A549 (cell line): ENCODE results near the gene KSR2. TPM values are rescaled to one million over a fixed set of nuclear protein-coding genes. Genes with fewer than 3 reads are reported as not detected.
A peak's percentile ranks its signal among the peaks of the same experiment; 100 is the strongest.

Experiments used
- ATAC-seq, 2 experiments: fragments of 200-7000 bp in 1 of 2; fragments of >200 bp in 1 of 2; cut with Nextera tagmentation in 1 of 2; cut with Tn5 transposase in 1 of 2; 3 replicates each; pipeline versions ENCODE4 v1.8.0 to v1.9.1; 2018 to 2020; ENCODE audit warnings: mild to moderate bottlenecking in 1 of 2, moderate library complexity in 1 of 2
- CTCF ChIA-PET: fragments of 300-600 bp; sonication (Branson Sonifier 250); formaldehyde crosslinking; extraction: SDS; loops from one replicate; lab custom pipeline; 2021; ENCODE audit warnings: antibody characterized with exemption, inconsistent platforms; lab: Yijun Ruan, JAX
- POLR2A ChIA-PET: fragments of 350-600 bp; formaldehyde crosslinking; extraction: SDS; loops from one replicate; lab custom pipeline; 2021; ENCODE audit warnings: antibody characterized with exemption, inconsistent platforms; lab: Yijun Ruan, JAX
- DNase-seq, 2 experiments: peaks; one replicate each; pipeline versions ENCODE4 v3.0.0 to v3.0.0-alpha.2; 2011 to 2016; ENCODE audit warnings: low read depth in 1 of 2, low spot score in 1 of 2
- FAIRE-seq: peaks from 2 replicates; lab custom pipeline; 2011; peaks lifted over from hg19 to GRCh38; lab: Jason Lieb, UNC
- H3K27ac ChIP-seq, 2 experiments: fragments of >200 bp; sonication (Bioruptor Twin); formaldehyde crosslinking; 3 replicates each; pipeline ENCODE4 v1.5.1; 2016 to 2017
- H3K4me1 ChIP-seq: fragments of >200 bp; sonication (Bioruptor Twin); formaldehyde crosslinking; 3 replicates; pipeline ENCODE4 v1.6.1; 2016
- H3K4me2 ChIP-seq: fragments of >200 bp; sonication (Bioruptor Twin); formaldehyde crosslinking; 3 replicates; pipeline ENCODE4 v1.6.1; 2016
- H3K4me3 ChIP-seq: fragments of >200 bp; sonication (Bioruptor Twin); formaldehyde crosslinking; 3 replicates; pipeline ENCODE4 v1.5.1; 2016
- H3K9me3 ChIP-seq: fragments of >200 bp; sonication (Bioruptor Twin); formaldehyde crosslinking; 3 replicates; pipeline ENCODE4 v1.6.1; 2016
- ATOH8 ChIP-seq: fragments of 250-450 bp; sonication (Bioruptor Pico); IDR thresholded peaks from 2 replicates; pipeline ENCODE4 v1.5.0; 2020; ENCODE audit warnings: low read depth, mild to moderate bottlenecking, moderate library complexity
- BCL3 ChIP-seq: fragments of >200 bp; sonication (Bioruptor Twin); formaldehyde crosslinking; IDR thresholded peaks from 3 replicates; pipeline ENCODE4 v1.6.1; 2016
- CBX2 ChIP-seq: fragments of 200-600 bp; sonication (generic); IDR thresholded peaks from 2 replicates; pipeline ENCODE4 v1.6.1; 2016; ENCODE audit warnings: low read depth, mild to moderate bottlenecking, borderline replicate concordance
- CHD2 ChIP-seq: fragments of 150-350 bp; IDR thresholded peaks from 2 replicates; pipeline ENCODE4 v1.6.1; 2014; ENCODE audit warnings: low read length; ENCODE audit not compliant: partially characterized antibody
- CHD4 ChIP-seq: fragments of 200-600 bp; sonication (generic); IDR thresholded peaks from 2 replicates; pipeline ENCODE4 v1.6.1; 2016; ENCODE audit warnings: antibody characterized with exemption, mild to moderate bottlenecking, borderline replicate concordance
- CTCF ChIP-seq: fragments of >200 bp; sonication (Bioruptor Twin); formaldehyde crosslinking; IDR thresholded peaks from 3 replicates; pipeline ENCODE4 v1.5.1; 2016
- E2F6 ChIP-seq: IDR thresholded peaks from 2 replicates; pipeline ENCODE4 v1.6.1; 2012; ENCODE audit warnings: low read depth, borderline replicate concordance
- EHF ChIP-seq: fragments of 250-450 bp; sonication (Bioruptor Pico); IDR thresholded peaks from 2 replicates; pipeline ENCODE4 v1.5.0; 2020; ENCODE audit warnings: mild to moderate bottlenecking
- ELK1 ChIP-seq: fragments of 150-350 bp; IDR thresholded peaks from 2 replicates; pipeline ENCODE4 v1.6.1; 2014; ENCODE audit warnings: low read depth, mild to moderate bottlenecking, low read length
- ESRRA ChIP-seq: fragments of 150-350 bp; IDR thresholded peaks from 2 replicates; pipeline ENCODE4 v1.6.1; 2014; ENCODE audit warnings: mild to moderate bottlenecking, low read length, borderline replicate concordance
- HDAC2 ChIP-seq: fragments of 200-600 bp; sonication (generic); IDR thresholded peaks from 2 replicates; pipeline ENCODE4 v1.6.1; 2016
- HEYL ChIP-seq: fragments of 250-450 bp; sonication (Bioruptor Pico); IDR thresholded peaks from 2 replicates; pipeline ENCODE4 v1.8.0; 2021; ENCODE audit warnings: mild to moderate bottlenecking, moderate library complexity
- HMGXB4 ChIP-seq: fragments of 250-450 bp; sonication (Bioruptor Pico); IDR thresholded peaks from 2 replicates; pipeline ENCODE4 v1.5.0; 2021; ENCODE audit warnings: mild to moderate bottlenecking, moderate library complexity, borderline replicate concordance
- HOXB13 ChIP-seq: fragments of 250-450 bp; sonication (Bioruptor Pico); IDR thresholded peaks from 2 replicates; pipeline ENCODE4 v1.5.0; 2020; ENCODE audit warnings: low read depth, mild to moderate bottlenecking, moderate library complexity
- JUN ChIP-seq, 2 experiments: fragments of >200 bp; sonication (Bioruptor Twin); formaldehyde crosslinking; IDR thresholded peaks; 2 replicates in 1 of 2; 3 replicates in 1 of 2; pipeline ENCODE4 v1.6.1; 2016 to 2017
- MAX ChIP-seq: IDR thresholded peaks from 2 replicates; pipeline ENCODE4 v1.6.1; 2012
- NFE2L2 ChIP-seq: fragments of 150-350 bp; conservative IDR thresholded peaks from 2 replicates; pipeline ENCODE4 v1.6.1; 2014; ENCODE audit warnings: low read length
- NR3C1 ChIP-seq: fragments of >200 bp; sonication (Bioruptor Twin); formaldehyde crosslinking; IDR thresholded peaks from 3 replicates; pipeline ENCODE4 v1.6.1; 2017
- PBX3 ChIP-seq: IDR thresholded peaks from 2 replicates; pipeline ENCODE4 v1.6.1; 2012
- RCOR1 ChIP-seq: fragments of 150-350 bp; IDR thresholded peaks from 2 replicates; pipeline ENCODE4 v1.6.1; 2014; ENCODE audit warnings: antibody characterized with exemption, low read length, low read depth
- TFCP2L1 ChIP-seq: fragments of 250-450 bp; sonication (Bioruptor Pico); IDR thresholded peaks from 2 replicates; pipeline ENCODE4 v1.5.0; 2021; ENCODE audit warnings: mild to moderate bottlenecking
- TP53 ChIP-seq: fragments of 250-450 bp; sonication (Bioruptor Pico); IDR thresholded peaks from 2 replicates; pipeline ENCODE4 v1.5.0; 2021; ENCODE audit warnings: mild to moderate bottlenecking, moderate library complexity
- USF2 ChIP-seq: fragments of 450-650 bp; IDR thresholded peaks from 2 replicates; pipeline ENCODE4 v1.6.1; 2014; ENCODE audit warnings: antibody characterized with exemption
- ZFP36 ChIP-seq: fragments of 450-650 bp; IDR thresholded peaks from 2 replicates; pipeline ENCODE4 v1.6.1; 2014; ENCODE audit warnings: borderline replicate concordance; ENCODE audit not compliant: partially characterized antibody
- ZNF302 ChIP-seq: fragments of 250-450 bp; sonication (Bioruptor Pico); IDR thresholded peaks from 2 replicates; pipeline ENCODE4 v1.9.0; 2021; ENCODE audit warnings: inconsistent platforms, mild to moderate bottlenecking, moderate library complexity
- WGBS: methylation state at CpG from one replicate; pipeline ENCODE4 v1.1.6; 2017; ENCODE audit errors: missing lambda C conversion rate; 5-methylcytosine and 5-hydroxymethylcytosine counted together
- polyA plus RNA-seq, 4 experiments: library from polyadenylated mRNA; depleted of rRNA in 3 of 4; stranded (reverse); fragments of >200 nt; fragmentation: RNase III in 1 of 4; extraction: RNeasy Plus Mini Kit Qiagen cat#74134 plus additional on column Dnase treatment in 1 of 4; gene quantifications; 2 replicates in 3 of 4; 3 replicates in 1 of 4; pipeline ENCODE4 v1.2.3, GENCODE V29; 2011 to 2017

The KSR2 gene
- polyA plus RNA-seq, 2 of the 4 experiments (the other 2 are of a cell fraction): 0.37 to 1.2 TPM

GRCh38 chr12:117489671-117490070 is 479.1 kb downstream of the KSR2 start:
- no peaks in the 10 kb centered on the region for H3K9me3 ChIP-seq
- POLR2A ChIA-PET: no interaction called here
- ATAC-seq (no peak), DNase-seq (no peak), FAIRE-seq (no peak)
- CTCF ChIA-PET: interaction anchor here (1.0 to 2.5 kb wide), 3 partner anchors 11 to 123 kb away, joined by 3 to 7 read pairs (median 6); no protein-coding TSS in a partner anchor
- H3K4me1 ChIP-seq: peaks cover 44% of the 10 kb centered on the region
- H3K4me3 ChIP-seq: no peak overlapping the region
- WGBS: 91% methylated on average over 3 of the region's 3 CpGs
- no peak overlapping the region for H3K4me2 ChIP-seq
- no peak for TF ChIP-seq HDAC2
- peak overlapping the region; percentile 34 to 88 for H3K27ac ChIP-seq

GRCh38 chr12:117486840-117487659 is 481.7 kb downstream of the KSR2 start:
- Histone ChIP-seq H3K27ac (peak overlapping the region; percentile 83 to 88), H3K4me1 (peaks cover 48% of the 10 kb centered on the region), H3K4me3 (no peak overlapping the region), H3K4me2 (peak overlapping the region; percentile 60), H3K9me3 (peaks cover 4% of the 10 kb centered on the region; the same call in 1 of the 3 replicates)
- FAIRE-seq (peak; percentile 74), DNase-seq (peak; percentile 96 to 98), ATAC-seq (peak; percentile 92 to 94)
- POLR2A ChIA-PET: no interaction called here
- CTCF ChIA-PET: interaction anchor here (1.4 to 2.1 kb wide), 3 partner anchors 101 to 120 kb away, joined by 3 to 5 read pairs (median 5); no protein-coding TSS in a partner anchor
- WGBS: 10% methylated on average over 5 of the region's 5 CpGs
- TF ChIP-seq ZFP36 (peak; percentile 94), ESRRA (no peak), CBX2 (no peak), BCL3 (peak; percentile 90; the same call in 2 of the 3 replicates), TFCP2L1 (no peak), ATOH8 (CRISPR knock-in tag) (no peak), PBX3 (peak; percentile 84), HMGXB4 (CRISPR knock-in tag) (no peak), CHD2 (no peak), USF2 (no peak), NR3C1 (no peak), ELK1 (no peak), NFE2L2 (no peak), HEYL (CRISPR knock-in tag) (no peak), CTCF (no peak), RCOR1 (0 out of 2 replicates have a peak, but pooled peaks have one; percentile 17), CHD4 (peak; percentile 86), HOXB13 (CRISPR knock-in tag) (no peak), MAX (peak; percentile 92), EHF (CRISPR knock-in tag) (no peak), ZNF302 (CRISPR knock-in tag) (no peak), TP53 (no peak), JUN (IDR thresholded peaks at IDR 0.05) (peak; percentile 96 to 99), E2F6 (0 out of 2 replicates have a peak, but pooled peaks have one; percentile 38)
